HEK293 (cell line): ENCODE measurements around the gene STOX2.

Experiments used
- CTCF ChIA-PET: fragments of 350-600 bp; formaldehyde crosslinking; extraction: SDS; loops from one replicate; lab custom pipeline; 2021; ENCODE audit warnings: antibody characterized with exemption; lab: Yijun Ruan, JAX
- POLR2A ChIA-PET: fragments of 300-600 bp; formaldehyde crosslinking; extraction: SDS; loops from one replicate; lab custom pipeline; 2020; ENCODE audit warnings: antibody characterized with exemption, inconsistent platforms; lab: Yijun Ruan, JAX
- H3K27ac ChIP-seq: fragments of 200-500 bp; sonication (Bioruptor generic); 2 replicates; pipeline ENCODE4 v1.5.1; 2014; ENCODE audit warnings: low read depth, low read length, control low read depth, inconsistent platforms; ENCODE audit errors: extremely low read depth
- H3K36me3 ChIP-seq, 2 experiments: fragments of 200-500 bp in 1 of 2; sonication (Bioruptor generic) in 1 of 2; 1 replicate in 1 of 2; 2 replicates in 1 of 2; pipeline ENCODE4 v1.5.1; 2014 to 2017; ENCODE audit warnings: inconsistent platforms in 2 of 2, low read length in 2 of 2; ENCODE audit not compliant: control insufficient read depth in 2 of 2, insufficient read depth in 1 of 2
- H3K4me1 ChIP-seq: fragments of 200-500 bp; sonication (Bioruptor generic); 2 replicates; pipeline ENCODE4 v1.5.1; 2014; ENCODE audit warnings: mild to moderate bottlenecking, low read length, inconsistent platforms; ENCODE audit not compliant: control insufficient read depth, insufficient read depth
- H3K4me3 ChIP-seq: 2 replicates; pipeline ENCODE4 v1.5.1; 2011; ENCODE audit warnings: low read depth, mild to moderate bottlenecking, control low read depth, low read length, moderate library complexity
- H3K9me3 ChIP-seq: fragments of 200-500 bp; sonication (Bioruptor generic); 2 replicates; pipeline ENCODE4 v1.5.1; 2014; ENCODE audit warnings: low read depth, low read length, inconsistent platforms; ENCODE audit not compliant: control insufficient read depth, insufficient read depth
- BCL11A ChIP-seq: fragments of 450-650 bp; formaldehyde crosslinking; IDR thresholded peaks from 2 replicates; pipeline ENCODE4 v1.5.1; 2016; ENCODE audit warnings: low read depth, missing biosample characterization, missing genetic modification characterization
- GLI4 ChIP-seq: fragments of 450-650 bp; formaldehyde crosslinking; IDR thresholded peaks from 2 replicates; pipeline ENCODE4 v1.5.1; 2016; ENCODE audit warnings: missing biosample characterization, missing genetic modification characterization
- INSM2 ChIP-seq: fragments of 450-650 bp; formaldehyde crosslinking; IDR thresholded peaks from 2 replicates; pipeline ENCODE4 v1.5.1; 2016; ENCODE audit warnings: missing biosample characterization, missing genetic modification characterization
- KLF1 ChIP-seq: fragments of 450-650 bp; formaldehyde crosslinking; IDR thresholded peaks from 2 replicates; pipeline ENCODE4 v1.5.1; 2016; ENCODE audit warnings: missing biosample characterization, missing genetic modification characterization
- MEIS1 ChIP-seq: sonication (generic); formaldehyde crosslinking; IDR thresholded peaks from 2 replicates; pipeline ENCODE4 v1.8.1; 2022; ENCODE audit warnings: missing genetic modification reagents, mild to moderate bottlenecking, borderline replicate concordance
- PATZ1 ChIP-seq: fragments of 450-650 bp; formaldehyde crosslinking; IDR thresholded peaks from 2 replicates; pipeline ENCODE4 v1.5.1; 2016; ENCODE audit warnings: missing biosample characterization, missing genetic modification characterization
- RBAK ChIP-seq: fragments of 450-650 bp; formaldehyde crosslinking; IDR thresholded peaks from 2 replicates; pipeline ENCODE4 v1.5.1; 2016; ENCODE audit warnings: missing biosample characterization, missing genetic modification characterization
- TRIM28 ChIP-seq: IDR thresholded peaks from 2 replicates; pipeline ENCODE4 v1.6.1; 2011; ENCODE audit warnings: low read length, control low read depth, borderline replicate concordance
- ZBTB17 ChIP-seq: fragments of 450-650 bp; formaldehyde crosslinking; IDR thresholded peaks from 2 replicates; pipeline ENCODE4 v1.5.1; 2016; ENCODE audit warnings: missing biosample characterization, missing genetic modification characterization
- ZBTB8A ChIP-seq: fragments of 450-650 bp; formaldehyde crosslinking; IDR thresholded peaks from 2 replicates; pipeline ENCODE4 v1.5.1; 2016; ENCODE audit warnings: missing biosample characterization, missing genetic modification characterization
- ZEB2 ChIP-seq: fragments of 450-650 bp; formaldehyde crosslinking; IDR thresholded peaks from 2 replicates; pipeline ENCODE4 v1.5.1; 2016; ENCODE audit warnings: missing biosample characterization, missing genetic modification characterization
- ZNF112 ChIP-seq: fragments of 450-650 bp; formaldehyde crosslinking; IDR thresholded peaks from 2 replicates; pipeline ENCODE4 v1.5.0; 2017; ENCODE audit warnings: missing biosample characterization, missing genetic modification characterization
- ZNF169 ChIP-seq: fragments of 450-650 bp; formaldehyde crosslinking; IDR thresholded peaks from 2 replicates; pipeline ENCODE4 v1.5.1; 2016; ENCODE audit warnings: missing biosample characterization, missing genetic modification characterization
- ZNF184 ChIP-seq: fragments of 450-650 bp; IDR thresholded peaks from 2 replicates; pipeline ENCODE4 v1.5.1; 2018; ENCODE audit warnings: missing biosample characterization, mild to moderate bottlenecking, missing genetic modification characterization
- ZNF214 ChIP-seq: fragments of 450-650 bp; formaldehyde crosslinking; IDR thresholded peaks from 2 replicates; pipeline ENCODE4 v1.5.1; 2017; ENCODE audit warnings: missing biosample characterization, mild to moderate bottlenecking, missing genetic modification characterization, borderline replicate concordance
- ZNF266 ChIP-seq: fragments of 450-650 bp; formaldehyde crosslinking; IDR thresholded peaks from 2 replicates; pipeline ENCODE4 v1.5.1; 2016; ENCODE audit warnings: missing biosample characterization, missing genetic modification characterization, low read depth
- ZNF488 ChIP-seq: fragments of 450-650 bp; formaldehyde crosslinking; IDR thresholded peaks from 2 replicates; pipeline ENCODE4 v1.5.1; 2016; ENCODE audit warnings: missing biosample characterization, missing genetic modification characterization
- ZNF510 ChIP-seq: fragments of 450-650 bp; formaldehyde crosslinking; IDR thresholded peaks from 2 replicates; pipeline ENCODE4 v1.5.1; 2018; ENCODE audit warnings: mild to moderate bottlenecking, missing genetic modification characterization, missing biosample characterization; ENCODE audit not compliant: insufficient replicate concordance
- ZNF513 ChIP-seq: fragments of 450-650 bp; IDR thresholded peaks from 2 replicates; pipeline ENCODE4 v1.5.1; 2018; ENCODE audit warnings: missing biosample characterization, missing genetic modification characterization
- ZNF549 ChIP-seq: fragments of 450-650 bp; IDR thresholded peaks from 2 replicates; pipeline ENCODE4 v1.5.1; 2018; ENCODE audit warnings: missing biosample characterization, missing genetic modification characterization, mild to moderate bottlenecking, inconsistent platforms, moderate library complexity
- ZNF580 ChIP-seq: fragments of 450-650 bp; formaldehyde crosslinking; IDR thresholded peaks from 2 replicates; pipeline ENCODE4 v1.5.1; 2016; ENCODE audit warnings: missing biosample characterization, missing genetic modification characterization
- ZNF585B ChIP-seq: fragments of 450-650 bp; formaldehyde crosslinking; IDR thresholded peaks from 2 replicates; pipeline ENCODE4 v1.5.1; 2016; ENCODE audit warnings: missing biosample characterization, missing genetic modification characterization
- ZNF664 ChIP-seq: fragments of 450-650 bp; formaldehyde crosslinking; IDR thresholded peaks from 2 replicates; pipeline ENCODE4 v1.5.1; 2016; ENCODE audit warnings: missing biosample characterization, missing genetic modification characterization
- ZNF701 ChIP-seq: fragments of 450-650 bp; formaldehyde crosslinking; IDR thresholded peaks from 2 replicates; pipeline ENCODE4 v1.5.1; 2016; ENCODE audit warnings: missing biosample characterization, missing genetic modification characterization
- ZNF776 ChIP-seq: fragments of 450-650 bp; formaldehyde crosslinking; IDR thresholded peaks from 2 replicates; pipeline ENCODE4 v1.5.0; 2017; ENCODE audit warnings: missing biosample characterization, missing genetic modification characterization, borderline replicate concordance
- ZNF785 ChIP-seq: fragments of 450-650 bp; formaldehyde crosslinking; IDR thresholded peaks from 2 replicates; pipeline ENCODE4 v1.5.1; 2016; ENCODE audit warnings: missing biosample characterization, missing genetic modification characterization
- ZNF837 ChIP-seq: fragments of 450-650 bp; formaldehyde crosslinking; IDR thresholded peaks from 2 replicates; pipeline ENCODE4 v1.5.1; 2016; ENCODE audit warnings: missing biosample characterization, missing genetic modification characterization
- ZNF843 ChIP-seq: fragments of 450-650 bp; formaldehyde crosslinking; IDR thresholded peaks from 2 replicates; pipeline ENCODE4 v1.5.1; 2016; ENCODE audit warnings: missing biosample characterization, missing genetic modification characterization
- ZSCAN18 ChIP-seq: fragments of 450-650 bp; formaldehyde crosslinking; IDR thresholded peaks from 2 replicates; pipeline ENCODE4 v1.5.1; 2016; ENCODE audit warnings: missing biosample characterization, missing genetic modification characterization
- ZXDB ChIP-seq: fragments of 450-650 bp; formaldehyde crosslinking; IDR thresholded peaks from 2 replicates; pipeline ENCODE4 v1.5.1; 2016; ENCODE audit warnings: missing biosample characterization, missing genetic modification characterization

STOX2 gene

GRCh38 chr4:183920512-183920911 is 15.4 kb downstream of the STOX2 start:
- Histone ChIP-seq H3K4me1 (peaks cover 2% of the 10 kb centered on the region; the same call in 1 of the 2 replicates), H3K4me3 (no peak overlapping the region), H3K27ac (no peak overlapping the region), H3K36me3 (no peaks in the 10 kb centered on the region), H3K9me3 (no peaks in the 10 kb centered on the region)
- ChIA-PET CTCF (interaction anchor here (0.6 kb wide), 1 partner anchor 8 kb away, joined by 4 read pairs; no protein-coding TSS in a partner anchor), POLR2A (no interaction called here)
- no peak for TF ChIP-seq ZNF488
- no peak for TF ChIP-seq ZNF580
- no peak for TF ChIP-seq ZNF785 (tag by site-specific recombination)
- no peak for TF ChIP-seq ZNF664 (tag by site-specific recombination)
- TF ChIP-seq ZXDB, result no peak
- no peak for TF ChIP-seq ZNF585B (tag by site-specific recombination)
- TF ChIP-seq TRIM28, result no peak
- no peak for TF ChIP-seq ZNF169
- no peak for TF ChIP-seq ZSCAN18 (tag by site-specific recombination)
- no peak for TF ChIP-seq ZNF701 (tag by site-specific recombination)
- no peak for TF ChIP-seq ZNF843 (tag by site-specific recombination)

GRCh38 chr4:183921335-183921734 is 16.2 kb downstream of the STOX2 start:
- ChIA-PET CTCF (no interaction called here), POLR2A (no interaction called here)
- H3K27ac ChIP-seq, result no peak overlapping the region
- no peak overlapping the region for H3K4me3 ChIP-seq
- no peaks in the 10 kb centered on the region for H3K36me3 ChIP-seq
- peaks cover 2% of the 10 kb centered on the region; the same call in 1 of the 2 replicates for H3K4me1 ChIP-seq
- no peak for TF ChIP-seq ZNF510 (tag by site-specific recombination)
- TF ChIP-seq ZBTB8A (tag by site-specific recombination), result no peak
- no peak for TF ChIP-seq MEIS1 (CRISPR knock-in tag)
- no peak for TF ChIP-seq ZNF549 (tag by site-specific recombination)
- no peak for TF ChIP-seq ZBTB17 (tag by site-specific recombination)
- no peak for TF ChIP-seq ZNF214 (tag by site-specific recombination)
- TF ChIP-seq INSM2 (tag by site-specific recombination), result no peak
- no peak for TF ChIP-seq GLI4 (tag by site-specific recombination)
- TF ChIP-seq ZNF776 (tag by site-specific recombination), result no peak
- TF ChIP-seq ZNF184 (tag by site-specific recombination), result no peak
- no peak for TF ChIP-seq ZNF266 (tag by site-specific recombination)
- no peak for TF ChIP-seq ZNF112
- TF ChIP-seq RBAK, result no peak
- TF ChIP-seq PATZ1 (tag by site-specific recombination), result no peak
- TF ChIP-seq KLF1 (tag by site-specific recombination), result no peak
- TF ChIP-seq ZEB2 (tag by site-specific recombination), result no peak
- no peak for TF ChIP-seq ZNF701 (tag by site-specific recombination)
- TF ChIP-seq ZNF837 (tag by site-specific recombination), result no peak
- TF ChIP-seq BCL11A (tag by site-specific recombination), result no peak
- no peak for TF ChIP-seq ZNF513 (tag by site-specific recombination)
- H3K9me3 ChIP-seq, result no peaks in the 10 kb centered on the region
